Fibroblast of the aortic adventitia (primary cell): ENCODE data around the gene FAAP20. TPM values are rescaled to one million over a fixed set of nuclear protein-coding genes. Genes with fewer than 3 reads are reported as not detected.
A peak's percentile ranks its signal among the peaks of the same experiment; 100 is the strongest.

Experiments
- DNase-seq: peaks from one replicate; pipeline ENCODE4 v3.0.0-alpha.2; 2010; ENCODE audit warnings: low read depth
- H3K4me3 ChIP-seq: 2 replicates; pipeline ENCODE4 v1.5.1; 2011; ENCODE audit warnings: low read depth, mild to moderate bottlenecking, control low read depth, low read length, moderate library complexity
- total RNA-seq: library from RNA; depleted of rRNA; stranded (reverse); fragments of >200 nt; gene quantifications from 2 replicates; pipeline ENCODE4 v1.2.3, GENCODE V29; 2012; ENCODE audit warnings: low replicate concordance
- TF ChIP-seq, protein P1 (sequence below): IDR thresholded peaks from 2 replicates; pipeline ENCODE4 v1.5.1; 2011; ENCODE audit warnings: mild to moderate bottlenecking, low read length, control low read depth, inconsistent platforms; ENCODE audit not compliant: insufficient read depth

The FAAP20 gene
- total RNA-seq, 1 donor, result 23.2 TPM

DNA sequence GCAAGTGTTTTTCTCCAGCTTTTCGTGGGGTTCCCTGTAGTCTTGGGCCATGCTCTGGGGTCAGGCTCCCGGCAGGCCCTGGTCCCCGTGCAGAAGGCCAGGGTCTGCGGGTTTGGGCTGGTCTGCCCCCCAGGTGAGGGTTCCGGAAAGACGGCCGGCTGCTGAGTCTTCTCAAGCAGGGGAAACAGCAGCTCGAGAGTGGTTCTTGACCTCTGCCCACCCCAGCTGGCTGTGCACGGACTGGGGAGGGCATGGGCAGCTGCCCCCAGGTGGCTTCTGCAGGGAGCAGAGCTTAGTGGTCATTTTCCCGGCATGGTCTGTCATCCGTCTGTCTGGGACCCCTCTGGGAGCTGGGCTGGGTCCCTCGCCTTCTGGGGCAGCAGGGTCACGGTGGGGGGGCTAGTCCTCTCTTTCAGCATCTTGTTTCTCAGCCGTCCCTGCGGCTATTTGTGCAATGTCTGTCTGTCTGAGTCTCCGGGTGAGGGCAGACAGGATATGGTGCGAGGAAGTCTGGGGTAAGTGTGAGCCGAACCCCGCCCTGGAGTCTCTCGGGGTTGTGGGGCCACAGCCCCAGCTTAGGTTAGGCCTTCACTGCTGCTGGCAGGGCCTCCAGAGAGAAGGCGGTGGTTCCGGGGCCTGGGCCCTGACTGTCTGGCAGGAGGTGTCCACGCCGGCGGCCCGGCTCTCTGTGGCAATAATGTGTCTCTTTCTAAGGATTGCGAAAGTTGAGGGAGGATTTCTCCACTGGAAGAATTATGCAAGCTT, 39.6 kb upstream of the FAAP20 start:
- H3K4me3 ChIP-seq, result peak overlapping the region; percentile 88
- TF ChIP-seq, protein P1, sequence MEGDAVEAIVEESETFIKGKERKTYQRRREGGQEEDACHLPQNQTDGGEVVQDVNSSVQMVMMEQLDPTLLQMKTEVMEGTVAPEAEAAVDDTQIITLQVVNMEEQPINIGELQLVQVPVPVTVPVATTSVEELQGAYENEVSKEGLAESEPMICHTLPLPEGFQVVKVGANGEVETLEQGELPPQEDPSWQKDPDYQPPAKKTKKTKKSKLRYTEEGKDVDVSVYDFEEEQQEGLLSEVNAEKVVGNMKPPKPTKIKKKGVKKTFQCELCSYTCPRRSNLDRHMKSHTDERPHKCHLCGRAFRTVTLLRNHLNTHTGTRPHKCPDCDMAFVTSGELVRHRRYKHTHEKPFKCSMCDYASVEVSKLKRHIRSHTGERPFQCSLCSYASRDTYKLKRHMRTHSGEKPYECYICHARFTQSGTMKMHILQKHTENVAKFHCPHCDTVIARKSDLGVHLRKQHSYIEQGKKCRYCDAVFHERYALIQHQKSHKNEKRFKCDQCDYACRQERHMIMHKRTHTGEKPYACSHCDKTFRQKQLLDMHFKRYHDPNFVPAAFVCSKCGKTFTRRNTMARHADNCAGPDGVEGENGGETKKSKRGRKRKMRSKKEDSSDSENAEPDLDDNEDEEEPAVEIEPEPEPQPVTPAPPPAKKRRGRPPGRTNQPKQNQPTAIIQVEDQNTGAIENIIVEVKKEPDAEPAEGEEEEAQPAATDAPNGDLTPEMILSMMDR, result no peak
- peak; percentile 96 for DNase-seq

DNA sequence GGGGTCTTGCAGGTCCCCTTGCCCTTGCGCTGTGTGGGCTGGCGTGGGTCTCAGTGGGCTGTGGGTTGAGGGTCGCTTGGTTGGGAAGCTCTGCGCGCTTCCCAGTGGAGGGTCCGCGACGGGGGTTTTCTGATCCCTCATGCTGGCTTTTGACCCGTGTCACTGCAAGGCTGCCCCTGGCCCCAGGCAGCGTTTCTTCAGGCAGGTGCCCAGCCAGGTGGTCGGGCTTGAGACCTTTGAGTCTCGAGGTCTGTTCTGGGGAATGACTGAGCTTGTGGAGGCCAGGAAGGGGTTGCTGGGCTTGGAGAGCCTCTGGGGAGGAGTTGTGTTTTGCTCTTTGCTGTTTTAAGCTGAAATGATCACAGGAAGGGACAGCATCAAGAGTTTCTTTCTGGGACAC, 38.9 kb upstream of the FAAP20 start:
- H3K4me3 ChIP-seq, result peak overlapping the region; percentile 88
- TF ChIP-seq, protein P1, result no peak
- no peak for DNase-seq

DNA sequence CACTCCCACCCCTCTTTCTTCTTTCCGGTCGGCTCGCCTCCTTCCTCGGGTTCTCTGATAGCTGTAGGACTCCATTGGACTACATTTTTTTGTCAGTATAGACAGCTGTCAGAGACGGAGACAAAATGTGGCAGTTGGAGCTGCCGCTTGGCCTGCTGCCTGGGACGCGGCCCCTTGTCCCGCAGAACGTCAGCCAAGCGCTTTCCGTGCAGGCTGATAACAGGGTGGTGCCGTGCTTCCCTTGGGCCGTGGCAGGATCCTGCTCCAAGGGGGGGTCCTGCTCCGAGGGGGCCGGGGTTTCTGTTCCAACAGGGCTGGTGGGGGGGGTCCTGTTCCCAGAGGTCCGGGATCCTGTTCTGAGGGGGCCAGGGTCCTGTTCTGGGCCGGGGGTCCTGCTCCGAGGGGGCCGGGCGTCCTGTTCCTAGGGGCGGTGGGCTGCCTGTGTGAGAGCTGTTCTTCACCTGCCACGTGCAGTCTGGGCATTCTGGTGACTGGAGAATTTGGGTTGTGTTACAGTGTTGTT, 38.4 kb upstream of the FAAP20 start:
- peak overlapping the region; percentile 88 for H3K4me3 ChIP-seq
- TF ChIP-seq, protein P1, result no peak
- DNase-seq, result no peak

DNA sequence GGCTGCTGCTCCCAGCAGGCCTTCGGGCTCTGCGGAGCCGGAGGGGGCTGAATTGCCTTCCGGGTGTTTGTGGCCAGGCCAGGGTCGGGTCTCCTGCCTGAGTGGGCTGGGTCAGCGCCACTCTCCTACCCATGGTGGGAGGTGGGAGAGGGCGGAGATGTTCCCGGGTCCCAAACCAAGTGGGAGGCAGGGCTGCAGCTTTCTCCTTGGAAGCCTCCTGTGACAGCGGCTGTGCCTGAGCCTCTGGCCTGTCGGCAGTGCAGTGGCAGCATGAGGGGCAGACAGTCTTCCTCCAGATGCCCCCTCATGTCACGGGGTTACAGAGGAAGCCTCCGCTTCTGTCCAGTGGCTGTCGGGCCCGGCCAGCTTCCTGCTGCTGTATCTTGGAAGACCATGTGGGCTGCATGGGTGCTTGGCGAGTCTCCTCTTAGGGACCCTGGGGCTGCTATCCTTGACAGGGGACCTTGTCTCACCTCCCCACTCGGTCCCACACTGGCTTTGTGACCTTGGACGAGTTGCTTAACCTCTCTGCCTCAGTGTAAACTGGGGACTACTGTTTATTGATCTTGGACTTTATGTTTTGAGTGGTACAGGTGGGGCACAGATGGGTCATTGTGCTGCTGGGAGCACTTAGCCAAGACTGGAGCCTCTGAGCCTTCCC, 37.8 kb upstream of the FAAP20 start:
- TF ChIP-seq, protein P1, result no peak
- DNase-seq, result no peak
- peak overlapping the region; percentile 88 for H3K4me3 ChIP-seq

DNA sequence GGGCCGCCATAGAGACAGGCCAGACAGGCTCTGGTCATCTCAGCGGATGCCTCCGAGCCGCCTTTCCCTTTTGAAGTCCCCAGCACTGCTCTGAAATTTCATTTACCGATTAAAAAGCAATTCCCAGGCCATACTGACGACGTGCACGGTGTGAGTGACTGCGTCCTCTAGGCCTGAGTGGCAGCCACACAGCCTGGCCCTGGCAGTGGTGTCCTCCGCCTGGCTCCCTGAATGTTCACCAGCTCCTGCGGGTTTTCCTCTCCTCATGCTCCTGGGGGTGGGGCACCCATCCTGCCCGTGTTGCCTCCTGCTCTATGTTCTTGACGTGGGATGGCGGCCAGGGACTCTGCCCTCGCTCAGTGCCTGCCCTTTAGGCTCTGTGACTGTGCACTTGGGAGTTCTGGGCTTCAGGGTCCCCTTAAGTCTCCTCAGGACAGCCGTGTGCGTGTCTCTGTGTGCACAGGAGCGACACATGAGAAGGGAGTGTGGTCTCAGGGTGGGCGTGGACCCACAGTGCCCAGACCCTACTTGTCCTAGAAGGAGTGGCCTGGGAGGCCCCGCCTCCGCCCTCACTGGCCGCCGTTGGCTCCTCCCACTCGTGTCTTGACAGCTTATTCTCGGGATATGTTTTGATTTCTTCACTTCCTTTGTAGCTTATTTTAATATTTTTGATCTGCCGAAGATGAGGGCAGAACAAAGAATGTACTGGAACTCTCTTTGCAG, 37.1 kb upstream of the FAAP20 start:
- TF ChIP-seq, protein P1, result no peak
- DNase-seq, result peak; percentile 87

DNA sequence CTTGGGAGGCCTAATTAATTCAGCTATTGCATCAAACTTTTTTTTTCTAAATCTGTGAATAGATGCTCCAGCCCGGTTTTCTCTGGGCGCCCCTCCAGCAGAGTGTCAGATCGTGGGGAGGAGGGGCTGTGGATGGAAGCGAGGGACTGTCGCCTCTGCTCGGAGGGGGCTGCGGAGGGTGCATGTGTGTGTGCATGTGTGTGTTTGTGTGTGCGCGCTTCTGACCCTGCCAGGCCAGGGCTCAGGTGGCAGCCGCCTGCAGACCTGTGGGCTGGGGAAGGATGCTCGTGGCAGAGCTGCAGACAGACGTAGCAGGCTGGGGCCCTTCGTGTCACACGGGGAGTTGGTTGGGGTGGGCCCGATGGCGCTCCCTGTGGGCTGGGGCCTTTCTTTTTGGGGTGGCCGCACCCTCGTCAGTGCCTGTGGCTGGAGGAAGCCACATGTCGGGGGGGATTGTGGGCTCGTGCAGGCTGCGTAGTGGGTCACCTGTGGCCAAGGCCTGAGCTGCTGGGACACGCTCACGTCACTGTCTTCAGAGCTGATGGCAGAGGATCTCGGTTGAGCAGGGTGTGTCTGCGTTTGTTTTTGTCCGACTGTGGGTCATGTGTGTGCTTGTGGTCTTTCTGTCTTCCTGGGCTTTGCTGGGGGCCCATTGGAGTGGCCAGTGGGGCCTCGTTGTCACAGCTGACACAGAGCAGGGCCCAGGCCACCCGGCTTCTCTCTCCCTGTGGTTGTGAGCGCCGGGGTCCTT, 36.4 kb upstream of the FAAP20 start:
- peak overlapping the region; percentile 88 for H3K4me3 ChIP-seq
- no peak for DNase-seq
- TF ChIP-seq, protein P1, result no peak

More for the DNA sequence above, 37.1 kb upstream of the FAAP20 start:
- H3K4me3 ChIP-seq, result peak overlapping the region; percentile 88
